GM21515 (cell line): ENCODE results near the gene LST1.
A peak's percentile ranks its signal among the peaks of the same experiment; 100 is the strongest.
"Not testable (repeated sequence)": the region's sequence is repeated elsewhere in the genome, so short reads cannot be mapped to it uniquely, and the experiment has no call there.

ENCODE experiments used
- ATAC-seq: cut with Tn5 transposase; IDR thresholded peaks from one replicate; pipeline ENCODE4 v1.9.1; 2021; ENCODE audit not compliant: unreplicated experiment

The LST1 gene

GRCh38 chr6:31580438-31580740, 5.7 kb upstream of the LST1 start:
- ATAC-seq = no peak

GRCh38 chr6:31580807-31581433, 5.2 kb upstream of the LST1 start:
- peak; percentile 51 for ATAC-seq

GRCh38 chr6:31581434-31582229, 4.4 kb upstream of the LST1 start:
- no peak for ATAC-seq

DNA sequence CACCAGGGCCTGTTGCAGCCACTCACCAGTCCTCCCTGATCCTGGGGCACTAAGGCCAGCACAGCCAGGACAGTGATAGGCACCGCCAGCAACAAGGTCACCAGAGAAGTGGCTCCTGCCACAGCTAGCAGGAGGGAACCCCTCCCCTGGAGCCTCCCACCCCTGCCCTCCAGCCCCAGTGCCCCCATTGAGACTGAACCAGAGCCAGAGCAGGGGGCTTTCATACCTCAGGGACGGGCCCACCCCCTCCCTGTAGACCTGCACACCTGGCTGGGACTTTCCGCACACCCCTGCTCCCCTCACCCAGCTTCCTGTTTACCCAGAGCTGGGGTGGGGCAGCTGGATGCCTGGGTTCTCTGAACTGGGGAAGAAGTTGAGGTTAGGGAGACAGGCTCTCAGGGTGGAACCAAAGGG, 3.8 kb upstream of the LST1 start, which contains the start of gene LTB:
TSS of gene LTB (minus strand) at position 195 of the 414 bp plus-strand sequence. CDS start at position 188, 7 bp downstream.
- ATAC-seq = no peak

- no peak for ATAC-seq
These were observed 586 bp upstream of the LST1 start for GRCh38 chr6:31585491-31585890.

DNA sequence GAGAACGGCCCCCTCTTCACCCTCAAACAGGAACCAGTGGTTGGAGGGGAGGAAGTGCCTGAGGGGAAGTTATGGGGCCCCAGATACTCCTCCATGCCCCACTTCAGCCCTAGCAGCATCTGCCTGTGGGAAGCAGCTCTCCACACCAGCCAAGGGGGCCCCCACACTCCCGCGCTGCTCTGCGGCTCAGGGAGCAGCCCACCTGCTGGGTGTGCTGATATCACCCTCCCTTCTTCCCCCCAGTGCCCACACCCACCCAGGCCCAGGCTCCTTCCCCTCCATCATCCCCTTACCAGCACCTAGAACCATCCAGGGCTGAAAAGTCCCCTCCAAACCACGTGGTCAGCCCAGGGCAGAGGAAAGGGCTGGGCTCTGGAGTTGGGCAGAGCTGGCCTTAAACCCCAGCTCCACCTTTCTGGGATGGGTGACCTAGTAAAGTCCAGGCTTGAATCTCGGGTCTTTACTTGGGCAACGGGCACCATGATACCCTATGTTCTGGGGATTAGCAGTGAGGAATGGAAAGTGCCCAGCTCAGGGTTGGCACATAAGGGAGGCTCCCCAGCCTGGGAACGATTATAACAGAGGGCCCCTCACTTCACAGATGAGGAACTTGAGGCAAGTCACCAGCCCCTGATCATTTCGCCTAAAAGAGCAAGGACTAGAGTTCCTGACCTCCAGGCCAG, 663 bp downstream of the LST1 start:
- no peak for ATAC-seq

DNA sequence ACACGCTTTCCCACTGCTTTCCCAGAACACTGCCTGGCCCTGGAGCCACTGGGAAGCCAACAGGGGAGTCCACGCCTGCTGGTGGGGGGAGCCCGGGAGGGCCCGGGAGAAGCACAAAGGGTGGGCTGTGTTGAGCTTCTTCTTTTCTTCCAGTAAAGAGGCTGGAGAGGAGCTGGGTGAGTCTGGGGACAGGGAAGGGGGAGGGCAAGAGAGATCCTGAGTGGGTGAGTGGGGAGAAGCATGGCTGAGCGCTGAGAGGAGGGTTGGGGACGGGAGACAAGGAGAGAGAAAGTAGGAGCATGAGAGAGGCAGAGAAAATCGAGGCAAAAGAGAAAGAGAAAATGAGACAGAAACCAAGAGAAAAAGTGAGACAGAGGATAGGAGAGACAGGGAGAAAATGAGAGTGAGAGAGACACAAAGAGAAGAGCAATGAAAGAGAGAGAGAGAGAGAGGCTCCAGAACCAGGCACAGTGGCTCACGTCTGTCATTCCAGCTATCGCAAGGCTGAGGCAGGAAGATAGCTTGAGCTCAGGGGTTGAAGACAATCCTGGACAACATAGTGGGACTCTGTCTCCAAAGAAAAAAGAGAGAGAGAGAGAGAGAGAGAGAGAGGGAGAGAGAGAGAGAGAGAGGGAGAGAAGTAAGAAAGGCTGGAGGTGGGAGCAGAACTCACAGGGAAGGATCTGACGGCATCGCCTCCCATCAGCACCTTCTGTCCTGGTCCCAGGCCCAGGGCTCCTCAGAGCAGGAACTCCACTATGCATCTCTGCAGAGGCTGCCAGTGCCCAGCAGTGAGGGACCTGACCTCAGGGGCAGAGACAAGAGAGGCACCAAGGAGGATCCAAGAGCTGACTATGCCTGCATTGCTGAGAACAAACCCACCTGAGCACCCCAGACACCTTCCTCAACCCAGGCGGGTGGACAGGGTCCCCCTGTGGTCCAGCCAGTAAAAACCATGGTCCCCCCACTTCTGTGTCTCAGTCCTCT, 2.0 kb downstream of the LST1 start:
- no peak for ATAC-seq

DNA sequence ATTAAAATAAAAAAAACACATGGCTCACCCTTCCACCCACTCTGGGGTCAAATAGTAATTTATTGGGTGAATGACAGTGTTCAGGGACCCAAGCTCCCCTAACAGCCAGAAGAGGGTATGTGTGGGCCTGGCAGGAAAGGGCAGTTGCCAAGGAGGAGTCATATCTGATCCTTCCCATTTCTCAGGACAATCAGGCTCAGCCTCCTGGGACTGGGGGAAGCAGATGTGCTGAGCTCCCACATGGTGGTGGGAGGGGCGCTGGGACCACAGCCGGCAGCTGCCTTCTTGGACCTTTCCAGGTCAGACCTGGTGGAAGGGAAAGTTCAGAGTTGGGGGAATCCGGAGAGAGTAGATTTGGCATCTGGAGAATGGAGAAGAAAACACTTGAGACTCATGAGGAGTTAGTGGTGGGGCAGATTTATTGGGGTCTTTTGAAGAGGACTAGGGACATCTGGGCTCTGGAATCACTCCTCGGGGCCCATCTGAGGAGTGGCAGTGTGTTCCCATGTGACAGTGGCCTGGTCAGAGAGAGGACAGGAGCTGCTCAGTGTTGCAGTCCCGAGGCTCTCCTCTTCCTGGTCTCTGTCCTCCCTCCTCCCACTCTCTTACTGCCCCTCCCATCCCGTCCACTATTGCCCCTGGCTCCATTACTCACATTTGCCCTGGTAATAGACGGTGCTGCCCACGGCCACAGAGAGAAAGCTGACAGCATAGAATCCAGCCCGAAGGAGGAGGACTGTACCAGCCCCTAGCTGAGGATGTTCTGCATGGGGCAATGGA, 3.0 kb downstream of the LST1 start:
- ATAC-seq = no peak

DNA sequence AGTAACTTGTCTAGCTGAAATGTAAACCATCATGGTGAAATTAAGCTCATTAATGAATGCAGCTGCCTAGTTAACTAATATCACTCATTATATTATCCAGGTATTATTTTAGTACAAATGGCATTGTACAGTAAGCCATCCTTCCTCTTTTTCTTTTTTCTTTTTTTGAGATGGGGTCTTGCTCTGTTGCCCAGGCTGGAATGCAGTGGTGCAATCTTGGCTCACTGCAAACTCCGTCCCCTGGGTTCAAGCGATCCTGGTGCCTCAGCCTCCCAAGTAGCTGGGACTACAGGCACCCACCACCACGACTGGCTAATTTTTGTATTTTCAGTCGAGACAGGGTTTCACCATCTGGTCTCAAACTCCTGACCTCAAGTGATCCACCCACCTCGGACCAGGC, 4.6 kb downstream of the LST1 start:
- not testable (repeated sequence) for ATAC-seq

DNA sequence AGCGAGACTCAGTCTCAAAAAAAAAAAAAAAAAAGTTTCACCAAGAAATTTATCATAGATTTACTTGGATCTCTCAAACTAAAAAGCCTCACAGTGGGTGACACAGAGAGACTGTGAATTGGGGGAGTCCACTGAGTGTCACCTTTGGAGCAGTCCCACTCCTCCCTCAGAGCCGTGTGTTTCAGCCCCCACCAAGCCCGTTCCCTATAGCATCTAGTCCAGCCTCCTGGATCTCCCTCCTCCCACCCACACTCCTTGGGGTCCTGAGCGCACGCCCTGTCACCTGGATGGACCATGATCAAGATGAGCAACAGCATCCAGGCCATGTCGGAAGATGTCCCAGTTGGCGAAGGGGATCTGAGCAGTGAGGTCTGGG, 6.3 kb downstream of the LST1 start:
- ATAC-seq = no peak

DNA sequence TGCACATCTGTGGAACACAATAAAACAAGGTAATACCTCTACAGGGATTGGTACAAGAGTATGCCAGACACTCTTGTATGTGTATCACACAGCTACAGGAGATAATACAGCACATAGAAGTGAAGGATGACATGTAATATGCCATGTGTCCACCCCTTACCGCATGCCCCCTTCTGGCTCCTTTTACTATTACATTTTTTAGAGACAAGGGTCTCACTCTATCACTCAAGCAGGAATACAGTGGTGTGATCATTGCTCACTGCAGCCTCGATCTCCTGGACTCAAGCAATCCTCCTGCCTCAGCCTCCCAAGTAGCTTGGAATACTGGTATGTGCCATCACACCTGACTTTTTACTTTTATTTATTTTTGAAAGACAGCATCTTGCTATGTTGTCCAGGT, 10.9 kb downstream of the LST1 start:
- ATAC-seq = no peak

- ATAC-seq = no peak
These were observed 21.2 kb downstream of the LST1 start for GRCh38 chr6:31607317-31607716.

DNA sequence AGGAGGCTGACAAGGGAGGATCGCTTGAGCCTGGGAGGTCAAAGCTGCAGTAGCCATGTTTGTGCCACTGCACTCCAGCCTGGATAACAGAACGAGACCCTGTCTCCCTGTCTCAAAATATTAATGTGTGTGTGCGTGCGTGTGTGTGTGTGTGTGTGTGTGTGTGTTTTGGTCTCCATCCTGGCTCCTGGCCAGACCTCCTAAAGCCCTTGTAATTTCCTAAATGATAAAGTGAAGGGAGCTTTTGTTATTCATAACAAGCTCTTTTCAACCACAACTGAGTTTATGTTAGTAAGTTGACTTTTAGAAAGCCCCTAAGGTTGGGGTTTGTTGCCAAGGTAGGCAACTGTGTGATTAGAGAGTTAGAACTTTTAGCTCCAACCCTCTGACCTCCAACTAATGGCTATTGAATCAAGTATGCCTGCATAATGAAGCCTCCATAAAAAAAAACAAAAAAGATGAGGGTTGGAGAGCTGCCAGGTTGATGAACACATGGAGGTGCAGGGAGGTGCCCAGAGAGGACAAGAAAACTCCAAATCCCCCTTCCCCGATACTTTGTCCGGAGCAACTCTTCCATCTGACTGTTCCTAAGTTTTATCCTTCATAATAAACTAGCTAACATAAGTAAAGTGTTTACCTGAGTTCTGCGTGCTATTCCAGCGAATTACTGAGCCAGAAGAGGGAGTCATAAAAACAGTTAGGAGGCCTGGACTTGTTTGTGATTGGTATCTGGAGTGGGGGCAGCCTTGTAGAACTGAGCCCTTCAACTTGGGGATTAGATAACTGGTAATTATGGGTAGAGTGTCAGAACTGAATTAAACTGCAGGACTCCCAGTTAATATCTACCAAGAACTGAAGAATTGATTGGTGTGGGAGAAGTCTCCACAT, 23.7 kb downstream of the LST1 start:
- no peak for ATAC-seq

- ATAC-seq = no peak
These were observed 24.9 kb downstream of the LST1 start for GRCh38 chr6:31610968-31611367.

GRCh38 chr6:31614075-31614619, 28.1 kb downstream of the LST1 start:
- no peak for ATAC-seq

- no peak for ATAC-seq
These were observed 28.9 kb downstream of the LST1 start, which contains the start of gene AIF1 for GRCh38 chr6:31614684-31615578. TSS of gene AIF1 (plus strand) at chr6:31615234. CDS start at chr6:31615330, 96 bp downstream.

GRCh38 chr6:31615748-31616147, 29.7 kb downstream of the LST1 start:
- ATAC-seq = no peak

GRCh38 chr6:31617010-31617409, 30.9 kb downstream of the LST1 start:
- no peak for ATAC-seq
